ENCODE measurements around the gene MYH1. TPM values are rescaled to one million over a fixed set of nuclear protein-coding genes. Genes with fewer than 3 reads are reported as not detected.

MYH1 gene
- total RNA-seq, 2 donors from 2014 or later = not detected

DNA sequence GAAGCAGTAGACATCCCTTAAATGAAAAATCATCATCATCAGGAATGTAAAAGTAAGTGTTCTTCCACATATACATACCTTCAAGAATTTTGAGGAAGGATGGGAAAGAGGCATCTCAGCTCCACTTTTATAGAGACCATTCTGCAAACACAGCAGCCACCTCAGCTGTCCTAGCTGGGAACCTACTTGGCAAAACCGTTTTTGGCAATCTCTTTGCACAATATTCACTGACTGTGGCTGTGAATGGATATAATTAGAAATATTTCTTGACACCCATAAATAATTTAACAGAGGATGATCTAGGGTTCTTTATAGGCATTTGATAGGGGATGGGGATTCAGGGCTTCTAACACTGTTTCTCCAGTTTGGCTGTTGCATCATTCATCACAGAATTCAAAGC lies 48.9 kb downstream of the MYH1 start, which contains the start of gene MYH4:
TSS of gene MYH4 (minus strand) at position 101 of the 400 bp plus-strand sequence. CDS start 2,814 bp downstream, outside the sequence.
- DNase-seq (no peak), ATAC-seq (no peak)
- Histone ChIP-seq H3K4me1 (no peaks in the 10 kb centered on the region), H3K9me3 (no peaks in the 10 kb centered on the region), H3K4me3 (no peak within 1 kb of the TSS), H3K27ac (no peak within 1 kb of the TSS), H3K27me3 (no peaks in the 10 kb centered on the region), H3K36me3 (replicated peaks in 1 of 2; ENCODE audit: insufficient read depth in 1 of 2, low read depth in 2 of 2) (no peaks in the 10 kb centered on the region)
- 25 to 30% methylated on average over 1 of the region's 1 CpG for WGBS, 2 donors
- intact Hi-C loops (cut with DNase I) = no loop called here
- TF ChIP-seq POLR2A (IDR thresholded peaks at IDR 0.05) = no peak

DNA sequence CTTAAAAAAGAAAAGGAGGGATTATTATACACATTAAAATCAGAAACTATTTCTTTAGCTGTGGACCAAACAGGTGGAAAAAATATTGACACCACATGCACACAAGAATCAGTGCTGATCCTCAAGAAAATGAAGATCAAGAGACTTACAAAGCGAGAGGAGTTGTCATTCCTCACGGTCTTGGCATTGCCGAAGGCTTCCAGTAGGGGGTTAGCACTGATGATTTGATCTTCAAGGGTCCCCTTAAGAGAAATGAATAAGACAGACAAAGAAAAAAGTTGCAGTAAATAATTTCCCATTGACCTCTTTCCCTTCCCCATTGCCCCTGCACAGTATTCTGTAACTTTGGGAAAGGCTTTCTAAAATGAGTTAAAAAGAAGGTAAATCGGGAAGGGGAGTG lies 54.9 kb downstream of the MYH1 start:
- Histone ChIP-seq H3K4me3 (no peak overlapping the region), H3K4me1 (no peaks in the 10 kb centered on the region), H3K36me3 (replicated peaks in 1 of 2; ENCODE audit: insufficient read depth in 1 of 2, low read depth in 2 of 2) (no peaks in the 10 kb centered on the region), H3K27ac (no peak overlapping the region), H3K27me3 (no peaks in the 10 kb centered on the region), H3K9me3 (no peaks in the 10 kb centered on the region)
- DNase-seq = no peak
- 49% methylated on average over 4 of the region's 4 CpGs for WGBS, 2 donors
- no peak for ATAC-seq
- no peak for TF ChIP-seq POLR2A (IDR thresholded peaks at IDR 0.05)
- TF ChIP-seq, protein P1, sequence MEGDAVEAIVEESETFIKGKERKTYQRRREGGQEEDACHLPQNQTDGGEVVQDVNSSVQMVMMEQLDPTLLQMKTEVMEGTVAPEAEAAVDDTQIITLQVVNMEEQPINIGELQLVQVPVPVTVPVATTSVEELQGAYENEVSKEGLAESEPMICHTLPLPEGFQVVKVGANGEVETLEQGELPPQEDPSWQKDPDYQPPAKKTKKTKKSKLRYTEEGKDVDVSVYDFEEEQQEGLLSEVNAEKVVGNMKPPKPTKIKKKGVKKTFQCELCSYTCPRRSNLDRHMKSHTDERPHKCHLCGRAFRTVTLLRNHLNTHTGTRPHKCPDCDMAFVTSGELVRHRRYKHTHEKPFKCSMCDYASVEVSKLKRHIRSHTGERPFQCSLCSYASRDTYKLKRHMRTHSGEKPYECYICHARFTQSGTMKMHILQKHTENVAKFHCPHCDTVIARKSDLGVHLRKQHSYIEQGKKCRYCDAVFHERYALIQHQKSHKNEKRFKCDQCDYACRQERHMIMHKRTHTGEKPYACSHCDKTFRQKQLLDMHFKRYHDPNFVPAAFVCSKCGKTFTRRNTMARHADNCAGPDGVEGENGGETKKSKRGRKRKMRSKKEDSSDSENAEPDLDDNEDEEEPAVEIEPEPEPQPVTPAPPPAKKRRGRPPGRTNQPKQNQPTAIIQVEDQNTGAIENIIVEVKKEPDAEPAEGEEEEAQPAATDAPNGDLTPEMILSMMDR (IDR thresholded peaks at IDR 0.05) = no peak
- intact Hi-C loops (cut with DNase I) = no loop called here

DNA sequence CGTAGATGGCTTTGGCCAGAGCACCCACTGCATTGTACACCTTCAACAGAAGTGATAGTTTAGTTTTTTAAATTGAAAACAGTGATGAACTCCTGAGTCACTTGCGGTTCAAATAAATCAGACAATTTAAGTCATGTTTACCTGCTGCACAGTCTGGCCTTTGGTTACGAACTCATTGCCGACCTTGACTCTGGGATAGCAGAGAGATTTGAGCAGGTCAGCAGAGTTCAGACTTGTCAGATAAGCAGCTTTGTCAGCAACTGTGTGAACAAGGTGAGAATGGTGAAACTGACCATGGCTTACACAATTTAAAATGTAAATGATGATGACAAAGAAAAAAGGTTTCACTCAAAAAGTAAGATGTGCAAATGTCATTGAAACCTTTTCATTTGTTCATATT lies 58.3 kb downstream of the MYH1 start:
- WGBS, 2 donors = 30% methylated on average over 4 of the region's 4 CpGs
- ATAC-seq (no peak), DNase-seq (no peak)
- no peaks in the 10 kb centered on the region for H3K9me3 ChIP-seq
- H3K36me3 ChIP-seq (replicated peaks in 1 of 2; ENCODE audit: insufficient read depth in 1 of 2, low read depth in 2 of 2) = no peaks in the 10 kb centered on the region
- intact Hi-C loops (cut with DNase I) = no loop called here
- H3K4me1 ChIP-seq = no peaks in the 10 kb centered on the region
- H3K27me3 ChIP-seq = no peaks in the 10 kb centered on the region
- TF ChIP-seq, protein P1 (IDR thresholded peaks at IDR 0.05) = no peak
- TF ChIP-seq POLR2A (IDR thresholded peaks at IDR 0.05) = no peak
- no peak overlapping the region for H3K27ac ChIP-seq
- H3K4me3 ChIP-seq = no peak overlapping the region

DNA sequence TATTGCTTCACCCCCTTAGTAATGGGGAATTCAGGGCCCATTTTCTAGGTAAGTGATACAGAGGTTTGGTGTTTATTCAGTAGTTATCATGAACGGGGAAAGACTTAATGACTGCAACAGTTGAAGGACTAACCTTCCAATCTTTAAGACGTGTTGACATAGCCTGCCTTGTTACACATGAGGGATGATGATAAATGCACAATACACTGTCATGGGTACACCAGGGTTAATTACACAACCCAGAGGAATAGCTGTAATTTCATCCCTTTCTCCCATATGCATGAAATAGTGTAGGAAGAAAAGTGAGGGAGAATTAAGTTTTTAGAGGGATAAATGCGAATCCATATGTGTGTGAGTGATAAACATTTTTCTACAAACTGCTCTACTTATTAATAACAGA lies 59.6 kb downstream of the MYH1 start:
- H3K27me3 ChIP-seq = no peaks in the 10 kb centered on the region
- TF ChIP-seq, protein P1 (IDR thresholded peaks at IDR 0.05) = no peak
- no peak for TF ChIP-seq POLR2A (IDR thresholded peaks at IDR 0.05)
- no peaks in the 10 kb centered on the region for H3K36me3 ChIP-seq (replicated peaks in 1 of 2; ENCODE audit: insufficient read depth in 1 of 2, low read depth in 2 of 2)
- ATAC-seq = no peak
- WGBS, 2 donors = 28 to 30% methylated on average over 3 of the region's 3 CpGs
- H3K4me3 ChIP-seq = no peak overlapping the region
- DNase-seq = no peak
- no peak overlapping the region for H3K27ac ChIP-seq
- H3K4me1 ChIP-seq = no peaks in the 10 kb centered on the region
- intact Hi-C loops (cut with DNase I) = no loop called here
- no peaks in the 10 kb centered on the region for H3K9me3 ChIP-seq

DNA sequence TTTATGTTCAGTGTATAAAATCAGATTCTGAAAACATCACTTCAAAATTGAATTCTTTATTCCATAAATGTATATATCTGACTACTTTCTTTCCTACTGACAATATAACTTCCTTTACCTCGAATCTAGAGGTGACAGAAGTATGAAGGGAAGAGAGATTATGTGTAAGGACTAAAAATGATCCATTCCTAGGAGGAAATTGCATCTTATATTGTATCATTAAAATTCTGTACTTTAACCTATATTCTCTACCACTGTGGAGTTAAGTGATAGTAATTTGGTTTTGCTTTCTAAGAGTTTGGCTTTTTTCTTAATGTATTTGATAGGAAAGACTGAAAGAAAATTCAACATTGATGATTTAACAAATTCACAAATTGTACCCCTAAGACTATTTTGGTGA lies 60.4 kb downstream of the MYH1 start:
- Histone ChIP-seq H3K36me3 (replicated peaks in 1 of 2; ENCODE audit: insufficient read depth in 1 of 2, low read depth in 2 of 2) (no peaks in the 10 kb centered on the region), H3K4me3 (no peak overlapping the region), H3K27ac (no peak overlapping the region), H3K27me3 (no peaks in the 10 kb centered on the region), H3K4me1 (no peaks in the 10 kb centered on the region), H3K9me3 (no peaks in the 10 kb centered on the region)
- 13 to 20% methylated on average over 1 of the region's 1 CpG for WGBS, 2 donors
- intact Hi-C loops (cut with DNase I) = no loop called here
- TF ChIP-seq, protein P1 (IDR thresholded peaks at IDR 0.05) = no peak
- no peak for TF ChIP-seq POLR2A (IDR thresholded peaks at IDR 0.05)
- ATAC-seq (no peak), DNase-seq (no peak)
